ENCODE measurements around the gene AEN. TPM values are rescaled to one million over a fixed set of nuclear protein-coding genes. Genes with fewer than 3 reads are reported as not detected.

AEN gene
- total RNA-seq, 1 donor: 81.6 TPM

DNA sequence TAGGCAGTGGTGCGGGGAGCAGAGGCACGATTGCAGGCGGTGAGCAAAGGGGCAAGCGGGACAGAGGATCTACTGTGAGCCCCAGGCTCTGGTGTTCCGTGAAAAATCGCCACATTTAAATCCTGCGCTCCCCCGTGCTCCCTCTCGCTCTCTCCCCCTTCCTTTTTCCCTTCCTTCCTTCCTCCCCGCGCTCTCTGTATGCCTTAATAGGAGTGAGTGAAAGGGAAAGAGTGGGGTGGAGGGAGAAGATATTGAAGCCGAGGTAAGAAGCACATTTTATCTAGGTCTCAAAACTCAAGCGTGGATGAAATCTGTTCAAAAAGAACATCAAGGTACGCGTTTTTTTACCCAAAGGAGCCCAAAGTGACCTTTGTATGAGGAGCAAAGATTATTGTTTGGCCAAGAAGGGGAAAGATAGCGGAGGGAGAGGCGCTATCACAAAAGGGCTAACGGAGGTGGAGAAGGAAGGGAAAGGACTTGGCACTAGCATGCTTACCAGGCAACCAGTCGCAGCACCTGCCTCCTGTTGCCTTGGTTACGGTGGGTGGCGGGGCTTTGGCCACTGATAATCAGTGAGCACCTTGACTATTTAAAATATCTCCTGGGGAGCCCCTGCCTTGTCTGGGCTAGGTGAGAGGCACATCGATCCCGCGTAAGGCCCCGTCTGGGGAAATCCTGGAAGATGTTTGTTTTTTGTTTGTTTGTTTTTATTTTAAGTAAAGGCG, 14.9 kb upstream of the AEN start:
- DNase-seq (ENCODE audit: low read depth): no peak
- no peak overlapping the region for H3K4me3 ChIP-seq (ENCODE audit: low read depth, low read length)
- TF ChIP-seq, protein P1, sequence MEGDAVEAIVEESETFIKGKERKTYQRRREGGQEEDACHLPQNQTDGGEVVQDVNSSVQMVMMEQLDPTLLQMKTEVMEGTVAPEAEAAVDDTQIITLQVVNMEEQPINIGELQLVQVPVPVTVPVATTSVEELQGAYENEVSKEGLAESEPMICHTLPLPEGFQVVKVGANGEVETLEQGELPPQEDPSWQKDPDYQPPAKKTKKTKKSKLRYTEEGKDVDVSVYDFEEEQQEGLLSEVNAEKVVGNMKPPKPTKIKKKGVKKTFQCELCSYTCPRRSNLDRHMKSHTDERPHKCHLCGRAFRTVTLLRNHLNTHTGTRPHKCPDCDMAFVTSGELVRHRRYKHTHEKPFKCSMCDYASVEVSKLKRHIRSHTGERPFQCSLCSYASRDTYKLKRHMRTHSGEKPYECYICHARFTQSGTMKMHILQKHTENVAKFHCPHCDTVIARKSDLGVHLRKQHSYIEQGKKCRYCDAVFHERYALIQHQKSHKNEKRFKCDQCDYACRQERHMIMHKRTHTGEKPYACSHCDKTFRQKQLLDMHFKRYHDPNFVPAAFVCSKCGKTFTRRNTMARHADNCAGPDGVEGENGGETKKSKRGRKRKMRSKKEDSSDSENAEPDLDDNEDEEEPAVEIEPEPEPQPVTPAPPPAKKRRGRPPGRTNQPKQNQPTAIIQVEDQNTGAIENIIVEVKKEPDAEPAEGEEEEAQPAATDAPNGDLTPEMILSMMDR (IDR thresholded peaks at IDR 0.05; ENCODE audit: insufficient read depth, low read depth, low read length): no peak

DNA sequence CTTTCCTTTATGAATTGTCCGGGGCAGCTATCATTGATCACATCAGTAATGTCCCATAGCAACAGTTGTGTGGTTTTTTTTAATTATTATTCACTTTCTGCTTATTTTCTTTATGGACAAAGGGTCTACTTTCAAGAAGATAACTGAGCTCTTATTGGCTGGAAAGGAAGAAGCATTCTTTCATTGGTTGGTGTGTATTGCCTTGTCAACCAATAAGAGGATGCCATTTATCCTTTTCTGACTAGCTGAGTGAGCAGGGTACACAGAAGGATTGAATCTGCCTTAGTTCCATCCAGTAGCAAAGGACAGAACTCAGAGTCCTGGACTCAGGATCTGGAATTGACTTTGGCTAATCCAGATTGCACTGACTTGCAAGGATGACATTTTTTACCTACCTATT, 13.2 kb upstream of the AEN start:
- DNase-seq (ENCODE audit: low read depth): no peak
- TF ChIP-seq, protein P1 (IDR thresholded peaks at IDR 0.05; ENCODE audit: insufficient read depth, low read depth, low read length): no peak
- no peak overlapping the region for H3K4me3 ChIP-seq (ENCODE audit: low read depth, low read length)

DNA sequence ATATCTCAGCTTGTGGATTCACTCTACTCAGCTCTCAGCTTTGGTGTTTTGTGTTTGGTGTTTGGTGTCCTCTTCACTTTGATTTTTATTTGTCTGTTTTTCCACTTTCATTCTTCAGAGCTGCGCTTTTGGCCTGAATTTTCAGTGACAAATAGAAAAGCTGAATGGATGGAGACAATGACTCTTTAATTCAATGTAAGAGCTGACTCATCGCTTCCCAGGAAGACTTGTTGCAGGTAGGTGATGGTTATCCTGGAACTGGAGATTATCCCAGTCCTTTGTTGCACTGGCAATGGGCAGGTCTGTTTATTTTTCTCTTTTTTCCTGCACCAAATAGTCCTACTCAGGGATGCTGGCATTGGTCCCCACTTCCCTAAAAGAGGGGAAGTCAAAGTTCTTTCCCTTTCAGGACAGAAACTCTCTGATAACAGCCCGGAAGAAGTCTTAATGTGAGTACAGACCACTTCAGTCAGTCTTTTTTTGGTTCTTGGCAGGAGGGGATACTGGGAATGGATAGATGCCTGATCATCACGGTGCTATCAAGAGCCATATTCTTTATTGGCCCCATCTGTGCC, 12.4 kb upstream of the AEN start:
- DNase-seq (ENCODE audit: low read depth): no peak
- TF ChIP-seq, protein P1 (IDR thresholded peaks at IDR 0.05; ENCODE audit: insufficient read depth, low read depth, low read length): no peak
- no peak overlapping the region for H3K4me3 ChIP-seq (ENCODE audit: low read depth, low read length)

DNA sequence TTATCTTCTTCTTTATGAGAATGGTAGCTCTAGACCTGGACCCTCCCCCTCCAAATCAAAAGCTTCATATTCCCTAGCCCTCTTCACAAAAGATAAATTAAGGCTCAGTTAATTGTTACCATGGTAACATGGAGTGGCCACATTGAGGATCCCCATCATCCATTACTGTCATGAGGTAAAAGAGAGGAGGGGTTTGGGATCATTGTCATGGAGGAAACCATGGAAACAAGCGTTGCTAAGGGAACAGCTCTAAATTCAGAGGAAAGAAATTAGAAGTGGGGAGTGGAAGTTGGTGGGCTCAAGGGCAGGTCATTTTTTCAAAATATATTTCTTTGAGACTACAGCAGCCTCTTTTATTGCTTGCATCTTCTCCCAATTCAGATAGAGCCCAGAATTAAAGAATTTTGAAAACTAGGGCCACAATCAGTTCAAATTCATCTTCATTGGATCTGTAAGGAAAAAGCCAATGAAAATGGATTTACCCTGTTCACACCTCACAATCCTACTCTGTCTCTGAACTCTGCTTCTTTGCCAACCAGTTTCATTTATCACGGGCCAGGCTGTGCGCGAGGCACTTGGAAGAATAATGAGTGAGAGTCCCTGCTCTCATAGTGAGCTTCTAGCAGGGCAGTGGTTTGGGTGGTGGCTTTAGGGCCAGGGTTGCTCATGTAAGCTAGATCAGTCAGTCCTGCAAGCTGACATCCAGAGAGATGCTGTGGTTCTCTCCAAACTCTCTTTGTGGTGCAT, 11.6 kb upstream of the AEN start:
- TF ChIP-seq, protein P1 (IDR thresholded peaks at IDR 0.05; ENCODE audit: insufficient read depth, low read depth, low read length): no peak
- no peak for DNase-seq (ENCODE audit: low read depth)

DNA sequence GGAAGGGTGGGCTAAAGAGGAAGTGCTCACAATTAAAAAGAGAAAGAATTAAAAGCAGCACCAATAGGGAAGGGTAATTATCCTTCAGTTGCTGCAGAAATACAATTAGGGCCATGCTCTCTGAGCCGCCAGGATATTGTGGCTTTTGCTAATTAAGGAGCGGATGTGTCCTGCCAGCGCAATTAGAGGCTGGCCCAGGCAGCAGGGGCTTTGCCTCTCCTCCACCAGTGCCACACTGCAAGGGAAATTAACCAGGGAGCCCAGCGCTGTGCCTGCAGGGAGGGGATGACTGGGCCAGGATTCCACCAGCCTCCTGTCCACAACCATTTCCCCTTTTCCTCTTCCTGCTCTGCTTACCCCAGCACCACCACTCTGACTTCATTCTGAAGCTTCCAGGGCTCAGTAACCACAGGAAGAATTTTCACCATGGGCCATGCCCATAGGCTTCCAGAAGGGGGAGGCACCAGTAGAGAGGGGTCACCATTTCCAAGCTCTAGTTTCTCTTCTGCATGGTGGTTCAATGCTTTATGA, 10.4 kb upstream of the AEN start:
- TF ChIP-seq, protein P1 (IDR thresholded peaks at IDR 0.05; ENCODE audit: insufficient read depth, low read depth, low read length): no peak
- no peak overlapping the region for H3K4me3 ChIP-seq (ENCODE audit: low read depth, low read length)
- DNase-seq (ENCODE audit: low read depth): no peak

More for the DNA sequence above, 11.6 kb upstream of the AEN start:
- no peak overlapping the region for H3K4me3 ChIP-seq (ENCODE audit: low read depth, low read length)

DNA sequence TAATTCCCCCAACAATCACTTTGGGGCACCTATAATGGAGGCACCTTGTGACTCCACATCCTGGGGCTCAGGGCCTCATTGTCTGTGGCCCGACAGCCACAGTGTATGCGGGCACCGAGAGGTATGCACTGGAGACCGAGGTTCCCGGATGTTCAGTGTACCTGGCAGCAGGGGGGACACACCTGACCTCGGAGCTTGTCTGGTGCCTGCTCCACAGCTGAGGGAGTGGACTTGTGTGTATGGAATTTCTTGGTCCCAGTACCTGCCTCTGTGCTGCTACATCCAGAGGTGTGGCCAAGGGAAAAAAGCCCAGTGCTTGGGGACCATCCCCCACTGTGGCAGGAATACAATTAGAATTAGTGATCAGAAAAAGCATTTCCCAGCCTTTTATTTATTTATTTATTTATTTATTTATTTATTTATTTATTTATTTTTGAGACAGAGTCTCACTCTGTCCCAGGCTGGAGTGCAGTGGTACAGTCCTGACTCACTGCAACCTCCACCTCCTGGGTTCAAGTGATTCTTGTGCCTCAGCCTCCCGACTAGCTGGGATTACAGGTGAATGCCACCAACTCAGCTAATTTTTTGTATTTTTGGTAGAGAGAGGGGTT, 8.8 kb upstream of the AEN start:
- no peak overlapping the region for H3K4me3 ChIP-seq (ENCODE audit: low read depth, low read length)
- DNase-seq (ENCODE audit: low read depth): no peak
- TF ChIP-seq, protein P1 (IDR thresholded peaks at IDR 0.05; ENCODE audit: insufficient read depth, low read depth, low read length): no peak

Data from fibroblast of villous mesenchyme (primary cell).